H1 (cell line): ENCODE measurements around the gene CRTAC1. TPM values are rescaled to one million over a fixed set of nuclear protein-coding genes. Genes with fewer than 3 reads are reported as not detected.

ENCODE experiments used
- CBX5 ChIP-seq: fragments of 300-800, 300-1000 bp; sonication (generic); IDR thresholded peaks from 2 replicates; pipeline ENCODE4 v1.7.1; 2016; ENCODE audit warnings: antibody characterized with exemption, low read length, low read depth
- EP300 ChIP-seq, 2 experiments: IDR thresholded peaks; 1 replicate in 1 of 2; 2 replicates in 1 of 2; pipeline ENCODE4 v1.6.1; 2011 to 2012; ENCODE audit warnings: low read depth in 2 of 2, low read length in 2 of 2, mild to moderate bottlenecking in 2 of 2, borderline replicate concordance in 1 of 2, inconsistent platforms in 1 of 2, moderate library complexity in 1 of 2
- JUND ChIP-seq: IDR thresholded peaks from 2 replicates; pipeline ENCODE4 v1.6.1; 2011; ENCODE audit warnings: mild to moderate bottlenecking, improper control_type of control experiment, low read length
- POLR2A ChIP-seq, 2 experiments: IDR thresholded peaks; 1 replicate in 1 of 2; 2 replicates in 1 of 2; pipeline ENCODE4 v1.6.1; 2011; ENCODE audit warnings: low read depth in 2 of 2, low read length in 2 of 2, mild to moderate bottlenecking in 2 of 2; ENCODE audit errors: control extremely low read depth in 1 of 2
- RXRA ChIP-seq: IDR thresholded peaks from 2 replicates; pipeline ENCODE4 v1.6.1; 2011; ENCODE audit warnings: low read depth, mild to moderate bottlenecking, low read length, moderate library complexity; ENCODE audit not compliant: insufficient read depth
- SUZ12 ChIP-seq: fragments of 200-600 bp; sonication (generic); IDR thresholded peaks from 2 replicates; pipeline ENCODE4 v1.6.1; 2012; ENCODE audit warnings: mild to moderate bottlenecking, inconsistent platforms, low read length, moderate library complexity, mixed read lengths
- polyA plus RNA-seq, 7 experiments: library from polyadenylated mRNA; depleted of rRNA in 3 of 7; stranded (reverse) in 5 of 7; unstranded in 2 of 7; fragments of >200 nt in 5 of 7; fragments of 200-250 nt in 2 of 7; gene quantifications; 1 replicate in 5 of 7; 2 replicates in 1 of 7; 4 replicates in 1 of 7; pipeline versions ENCODE4 v1.2.1 to v1.2.3, GENCODE V29; 2011 to 2013; ENCODE audit warnings: missing spikeins in 2 of 7, mixed read lengths in 2 of 7
- total RNA-seq: library from RNA; stranded (reverse); fragmentation: NEBNext Ultra II Directional; extraction: Animal tissue kit (Norgen Biotek cat#: 25700); gene quantifications from 2 replicates; pipeline ENCODE4 v1.2.1, GENCODE V29; 2021

The CRTAC1 gene
- total and polyA plus RNA-seq, 2 of the 8 experiments (the other 6 are each of a cell fraction or from before 2014, with no cell fraction given) = 0.91 to 1.2 TPM

DNA sequence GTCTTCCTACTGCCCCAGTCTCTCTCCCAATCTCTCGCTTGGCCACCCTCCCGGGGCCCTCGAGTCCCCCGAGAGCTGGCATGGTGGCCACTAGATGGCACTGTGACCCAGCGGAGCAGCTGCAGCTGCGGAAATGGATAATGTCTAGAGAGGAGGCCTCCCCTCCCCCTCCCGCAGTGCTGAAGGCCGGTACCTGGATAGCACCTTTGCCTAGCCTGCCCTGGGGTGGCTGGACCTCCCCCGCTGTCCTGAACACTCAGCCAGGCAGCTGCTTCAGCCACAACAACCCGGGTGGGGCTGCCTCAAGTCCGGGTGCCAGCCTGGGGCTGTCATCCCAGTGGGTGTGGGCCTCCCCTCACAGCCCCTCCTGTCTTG, 115.6 kb downstream of the CRTAC1 start (continued):
- TF ChIP-seq JUND (peak; percentile 44; the same call in 1 of the 2 replicates), RXRA (0 out of 2 replicates have a peak, but pooled peaks have one; percentile 54), POLR2A (IDR thresholded peaks at IDR 0.05; ENCODE audit: control extremely low read depth in 1 of 2, low read depth in 2 of 2, low read length in 2 of 2) (no peak), CBX5 (no peak), EP300 (IDR thresholded peaks at IDR 0.05; ENCODE audit: borderline replicate concordance in 1 of 2, low read depth in 2 of 2, low read length in 2 of 2) (0 out of 3 replicates have a peak, but pooled peaks of 1 of the 2 experiments have one; percentile 24), SUZ12 (no peak)
